Measurements from ENCODE around the gene MAGEA9. TPM values are rescaled to one million over a fixed set of nuclear protein-coding genes. Genes with fewer than 3 reads are reported as not detected.
"Not testable (repeated sequence)": the region's sequence is repeated elsewhere in the genome, so short reads cannot be mapped to it uniquely, and the experiment has no call there.

The MAGEA9 gene, protein sequence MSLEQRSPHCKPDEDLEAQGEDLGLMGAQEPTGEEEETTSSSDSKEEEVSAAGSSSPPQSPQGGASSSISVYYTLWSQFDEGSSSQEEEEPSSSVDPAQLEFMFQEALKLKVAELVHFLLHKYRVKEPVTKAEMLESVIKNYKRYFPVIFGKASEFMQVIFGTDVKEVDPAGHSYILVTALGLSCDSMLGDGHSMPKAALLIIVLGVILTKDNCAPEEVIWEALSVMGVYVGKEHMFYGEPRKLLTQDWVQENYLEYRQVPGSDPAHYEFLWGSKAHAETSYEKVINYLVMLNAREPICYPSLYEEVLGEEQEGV
- total RNA-seq = not detected

DNA sequence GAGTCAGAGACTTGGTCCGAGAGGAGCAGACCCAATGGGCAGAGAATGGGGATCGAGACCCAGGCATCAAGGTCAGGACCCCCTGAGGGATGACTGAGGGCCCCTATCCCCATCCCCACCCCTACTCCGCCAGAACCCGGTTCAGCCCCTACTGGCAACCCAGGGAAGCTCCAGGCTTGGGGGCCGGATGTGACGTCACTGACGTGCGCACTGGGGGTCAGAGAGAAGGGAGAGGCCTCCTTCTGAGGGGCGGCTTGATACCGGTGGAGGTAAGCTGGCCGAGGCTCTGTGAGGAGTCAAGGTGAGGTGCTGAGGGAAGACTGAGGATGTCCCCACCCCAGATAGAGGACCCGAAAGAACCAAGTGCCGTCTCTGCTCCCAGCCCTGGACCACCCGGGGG lies at the start of gene MAGEA9:
Gene MAGEA9 (plus strand): TSS at position 204 of the 400 bp plus-strand sequence. CDS start 4,281 bp downstream, outside the sequence.
- H3K9me3 Mint-ChIP-seq; H3K36me3 Mint-ChIP-seq (ENCODE audit: low read depth); H3K4me3 Mint-ChIP-seq; H3K4me1 Mint-ChIP-seq; ATAC-seq (replicated peaks); H3K27me3 Mint-ChIP-seq; H3K27ac Mint-ChIP-seq: not testable (repeated sequence)

DNA sequence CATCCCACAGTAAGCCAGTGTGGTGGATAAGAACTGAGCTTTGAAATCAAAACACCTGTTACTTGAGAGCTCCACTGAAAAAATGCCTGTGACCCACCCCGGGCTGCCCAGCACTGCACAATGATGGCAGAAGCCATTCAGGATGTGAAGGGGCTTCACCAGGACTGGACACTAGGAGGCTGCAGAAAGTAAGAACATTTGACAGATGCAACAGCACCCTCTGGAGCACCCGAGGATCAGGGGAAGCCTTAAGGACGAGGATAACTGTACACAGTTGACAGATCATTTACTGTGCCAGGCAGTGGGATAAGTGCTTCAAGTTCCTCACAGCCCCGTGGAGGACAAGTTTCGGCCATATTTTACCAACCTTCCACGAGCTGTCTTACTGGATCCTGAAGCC lies 39.5 kb upstream of the MAGEA9 start:
- H3K9me3 Mint-ChIP-seq; H3K4me1 Mint-ChIP-seq; ATAC-seq (replicated peaks); H3K27ac Mint-ChIP-seq; H3K36me3 Mint-ChIP-seq (ENCODE audit: low read depth); H3K27me3 Mint-ChIP-seq; H3K4me3 Mint-ChIP-seq: not testable (repeated sequence)

DNA sequence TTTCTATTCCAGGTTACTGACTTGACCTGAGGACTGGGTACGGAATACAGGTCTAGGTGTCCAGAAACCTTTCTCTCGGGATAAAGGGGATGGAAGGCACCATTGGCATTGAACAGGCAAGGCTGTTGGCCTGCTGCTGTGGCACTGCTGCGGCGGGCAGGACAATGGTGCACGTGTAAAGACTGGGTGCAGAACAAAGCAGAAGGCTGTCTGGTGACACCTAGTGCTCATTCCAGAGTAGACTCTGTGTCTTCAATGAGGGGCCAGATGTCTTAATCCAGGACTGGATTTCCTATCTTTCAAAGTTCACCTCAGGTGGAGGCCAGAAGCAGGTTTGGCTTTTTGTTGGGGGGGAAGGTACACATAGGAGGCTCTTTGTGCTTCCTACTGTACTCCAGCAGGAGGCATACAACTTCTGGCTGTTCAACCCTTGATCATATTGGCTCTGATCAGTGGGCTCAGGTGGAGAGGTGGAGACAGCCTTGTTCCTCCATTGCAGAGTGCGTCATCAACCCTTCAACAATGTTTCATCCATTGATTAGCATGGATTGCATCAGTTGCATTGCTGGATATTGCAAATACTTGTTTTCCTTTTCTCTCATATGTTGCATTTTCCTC lies 35.2 kb upstream of the MAGEA9 start:
- not testable (repeated sequence) for H3K4me1 Mint-ChIP-seq; ATAC-seq (replicated peaks); H3K36me3 Mint-ChIP-seq (ENCODE audit: low read depth); H3K27ac Mint-ChIP-seq; H3K4me3 Mint-ChIP-seq; H3K27me3 Mint-ChIP-seq; H3K9me3 Mint-ChIP-seq

DNA sequence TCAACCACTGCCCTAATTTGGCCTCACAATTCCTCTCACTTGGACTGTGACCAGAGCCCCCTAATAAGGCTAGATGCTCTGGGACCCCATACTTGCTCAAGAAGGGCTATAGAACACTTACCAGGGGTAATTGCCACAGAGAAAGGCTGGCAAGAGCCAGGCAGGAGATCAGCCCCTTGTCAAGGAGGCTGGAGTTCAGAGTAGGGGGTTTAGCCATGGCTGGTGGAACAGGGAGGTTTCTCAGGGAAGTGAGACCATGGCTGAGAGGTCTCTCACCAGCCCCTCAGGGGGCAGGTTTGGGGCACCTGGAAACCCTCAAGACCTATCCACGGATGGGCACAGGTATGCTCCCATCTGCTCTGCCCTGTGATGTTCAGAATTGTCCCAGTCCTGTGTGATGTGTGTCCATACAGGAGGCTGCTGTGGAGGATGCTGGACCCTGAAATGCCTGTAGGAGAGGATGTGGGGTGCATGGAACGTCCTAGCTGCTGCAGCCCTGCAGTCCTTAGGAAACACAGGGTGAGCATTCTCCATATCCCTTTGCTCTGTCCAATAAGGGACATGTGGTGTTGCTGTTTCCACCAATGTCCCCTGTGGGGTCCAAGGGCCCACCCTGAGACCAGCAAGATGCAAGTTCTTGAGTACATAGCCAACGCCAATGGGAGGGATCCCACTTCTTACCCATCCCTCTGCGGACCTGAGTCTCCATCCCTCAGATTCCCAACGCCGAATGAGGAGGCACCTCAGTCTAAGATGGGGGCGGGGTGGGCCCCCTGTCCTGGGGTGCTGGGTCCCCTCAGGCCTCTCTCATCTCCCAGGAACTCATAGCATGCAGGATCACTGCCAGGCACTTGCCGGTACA lies 24.3 kb upstream of the MAGEA9 start:
- no peaks in the 10 kb centered on the region for H3K27me3 Mint-ChIP-seq
- H3K4me1 Mint-ChIP-seq = no peaks in the 10 kb centered on the region
- no peaks in the 10 kb centered on the region for H3K9me3 Mint-ChIP-seq
- no peak overlapping the region for H3K27ac Mint-ChIP-seq
- no peak for ATAC-seq (replicated peaks)
- no peaks in the 10 kb centered on the region for H3K36me3 Mint-ChIP-seq (ENCODE audit: low read depth)
- no peak overlapping the region for H3K4me3 Mint-ChIP-seq

DNA sequence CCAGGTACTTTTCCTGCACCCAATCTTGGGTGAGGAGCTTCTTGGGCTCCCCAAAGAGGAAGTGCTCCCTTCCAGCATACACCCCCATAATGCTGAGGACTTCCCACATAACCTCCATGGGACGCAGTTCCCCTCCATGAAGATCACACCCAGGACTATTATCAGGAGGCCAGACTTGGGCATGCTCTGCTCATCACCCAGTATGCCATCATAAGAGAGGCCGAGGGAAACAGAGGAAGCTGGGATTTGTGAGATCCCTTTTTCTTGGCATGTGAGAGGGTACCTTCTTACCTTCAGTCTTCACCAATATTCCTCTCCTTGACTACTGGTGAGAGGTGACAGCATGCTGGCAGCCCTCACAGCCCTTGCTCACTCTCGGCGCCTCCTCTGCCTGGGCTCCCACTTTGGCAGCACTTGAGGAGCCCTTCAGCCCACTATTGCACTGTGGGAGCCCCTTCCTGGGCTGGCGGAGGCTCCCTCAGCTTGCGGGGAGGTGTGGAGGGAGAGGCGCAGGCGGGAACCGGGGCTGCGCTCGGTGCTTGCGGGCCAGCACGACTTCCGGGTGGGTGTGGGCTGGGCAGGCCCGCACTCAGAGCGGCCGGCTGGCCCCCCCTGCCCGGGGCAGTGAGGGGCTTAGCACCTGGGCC lies 23.5 kb upstream of the MAGEA9 start:
- H3K4me1 Mint-ChIP-seq = no peaks in the 10 kb centered on the region
- no peak overlapping the region for H3K27ac Mint-ChIP-seq
- no peaks in the 10 kb centered on the region for H3K36me3 Mint-ChIP-seq (ENCODE audit: low read depth)

DNA sequence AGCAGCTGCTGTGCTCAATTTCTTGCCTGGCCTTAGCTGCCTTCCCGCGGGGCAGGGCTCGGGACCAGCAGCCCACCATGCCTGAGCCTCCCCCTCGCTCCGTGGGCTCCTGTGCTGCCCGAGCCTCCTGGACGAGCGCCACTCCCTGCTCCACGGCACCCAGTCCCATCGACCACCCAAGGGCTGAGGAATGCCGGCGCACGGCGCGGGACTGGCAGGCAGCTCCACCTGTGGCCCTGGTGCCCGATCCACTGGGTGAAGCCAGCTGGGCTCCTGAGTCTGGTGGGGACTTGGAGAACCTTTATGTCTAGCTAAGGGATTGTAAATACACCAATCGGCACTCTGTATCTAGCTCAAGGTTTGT lies 23.0 kb upstream of the MAGEA9 start:
- H3K4me1 Mint-ChIP-seq; H3K27ac Mint-ChIP-seq; H3K4me3 Mint-ChIP-seq; H3K9me3 Mint-ChIP-seq; H3K27me3 Mint-ChIP-seq; H3K36me3 Mint-ChIP-seq (ENCODE audit: low read depth); ATAC-seq (replicated peaks): not testable (repeated sequence)

More for the DNA sequence above, 23.5 kb upstream of the MAGEA9 start:
- Mint-ChIP-seq H3K9me3 (no peaks in the 10 kb centered on the region), H3K27me3 (no peaks in the 10 kb centered on the region), H3K4me3 (no peak overlapping the region)
- no peak for ATAC-seq (replicated peaks)

DNA sequence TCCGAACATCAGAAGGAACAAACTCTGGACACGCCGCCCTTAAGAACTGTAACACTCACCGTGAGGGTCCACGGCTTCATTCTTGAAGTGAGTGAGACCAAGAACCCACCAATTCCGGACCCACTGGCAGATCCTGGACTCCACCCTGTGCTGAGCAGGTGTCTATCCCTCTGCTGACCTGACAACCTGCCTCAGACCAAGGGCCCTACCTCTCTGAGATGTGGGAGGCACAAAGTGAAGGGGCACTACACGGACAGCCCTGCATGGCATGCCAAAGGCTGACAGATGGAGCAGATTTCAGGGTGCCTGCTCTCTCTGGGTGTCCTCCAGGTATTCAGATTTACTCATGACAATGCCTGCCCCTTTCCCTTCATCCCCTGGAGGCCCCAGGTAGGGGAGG lies 21.9 kb upstream of the MAGEA9 start:
- Mint-ChIP-seq H3K4me1 (no peaks in the 10 kb centered on the region), H3K27me3 (no peaks in the 10 kb centered on the region), H3K36me3 (ENCODE audit: low read depth) (no peaks in the 10 kb centered on the region), H3K27ac (no peak overlapping the region), H3K4me3 (no peak overlapping the region), H3K9me3 (no peaks in the 10 kb centered on the region)
- no peak for ATAC-seq (replicated peaks)

DNA sequence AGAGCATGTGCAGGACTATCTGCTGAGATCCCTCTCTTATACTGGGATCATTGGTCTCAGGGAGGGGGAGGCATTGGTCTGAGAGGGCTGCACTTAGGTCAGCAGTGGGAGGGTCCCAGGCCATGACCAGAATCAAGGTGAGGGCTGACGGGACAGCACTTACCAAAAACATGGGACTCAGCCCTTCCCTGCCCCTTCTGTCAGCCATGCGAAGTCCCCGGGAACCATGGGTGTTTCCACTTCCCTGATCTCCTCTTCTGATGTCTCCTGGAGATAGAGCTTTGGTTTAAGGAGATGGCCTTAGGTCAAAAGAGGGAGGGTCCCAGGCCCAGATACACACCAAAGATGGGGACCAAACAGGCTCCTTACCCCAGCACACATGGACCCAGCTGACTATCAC lies 20.8 kb upstream of the MAGEA9 start:
- Mint-ChIP-seq H3K9me3 (no peaks in the 10 kb centered on the region), H3K27ac (no peak overlapping the region), H3K4me3 (no peak overlapping the region), H3K36me3 (ENCODE audit: low read depth) (no peaks in the 10 kb centered on the region), H3K4me1 (no peaks in the 10 kb centered on the region), H3K27me3 (no peaks in the 10 kb centered on the region)
- ATAC-seq (replicated peaks) = no peak

DNA sequence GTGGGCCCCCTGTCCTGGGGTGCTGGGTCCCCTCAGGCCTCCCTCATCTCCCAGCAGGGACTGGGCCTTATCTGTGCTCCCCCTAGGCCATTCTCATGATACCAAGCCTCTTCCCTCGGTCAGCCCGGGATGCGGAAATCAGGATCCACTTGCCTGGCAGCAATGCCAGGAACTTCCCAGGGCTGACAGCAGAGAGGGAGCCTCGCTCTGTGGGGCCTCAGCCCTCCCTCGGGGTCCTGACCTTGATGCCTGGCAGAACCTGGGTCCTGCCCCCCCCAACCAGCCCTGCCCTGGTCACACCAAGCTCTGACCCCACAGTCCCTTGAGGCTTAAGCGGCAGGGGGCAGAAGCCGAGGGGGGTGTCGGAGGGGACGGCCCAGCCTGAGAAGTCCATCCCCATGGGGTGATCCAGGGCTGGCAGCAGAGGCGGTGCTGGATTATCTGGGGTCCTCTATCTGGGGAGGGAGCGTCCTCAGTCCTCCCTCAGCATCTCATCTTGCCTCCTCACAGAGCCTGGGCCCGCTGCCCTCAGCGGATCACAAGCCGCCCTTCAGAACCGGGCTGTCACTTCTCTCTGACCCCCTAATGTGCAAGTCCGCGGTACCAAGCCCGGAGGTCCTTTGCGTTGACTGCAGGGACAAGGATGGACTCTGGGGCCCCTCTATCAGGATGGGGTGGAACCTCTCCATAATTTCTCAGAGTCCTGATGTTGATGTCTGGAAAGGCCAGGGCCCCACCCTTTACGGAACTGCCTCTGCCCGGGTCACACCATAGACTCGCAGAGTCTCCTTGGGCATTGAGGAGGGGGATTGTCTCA lies 19.7 kb upstream of the MAGEA9 start:
- not testable (repeated sequence) for H3K4me1 Mint-ChIP-seq; H3K27ac Mint-ChIP-seq; ATAC-seq (replicated peaks); H3K27me3 Mint-ChIP-seq; H3K36me3 Mint-ChIP-seq (ENCODE audit: low read depth); H3K4me3 Mint-ChIP-seq; H3K9me3 Mint-ChIP-seq

DNA sequence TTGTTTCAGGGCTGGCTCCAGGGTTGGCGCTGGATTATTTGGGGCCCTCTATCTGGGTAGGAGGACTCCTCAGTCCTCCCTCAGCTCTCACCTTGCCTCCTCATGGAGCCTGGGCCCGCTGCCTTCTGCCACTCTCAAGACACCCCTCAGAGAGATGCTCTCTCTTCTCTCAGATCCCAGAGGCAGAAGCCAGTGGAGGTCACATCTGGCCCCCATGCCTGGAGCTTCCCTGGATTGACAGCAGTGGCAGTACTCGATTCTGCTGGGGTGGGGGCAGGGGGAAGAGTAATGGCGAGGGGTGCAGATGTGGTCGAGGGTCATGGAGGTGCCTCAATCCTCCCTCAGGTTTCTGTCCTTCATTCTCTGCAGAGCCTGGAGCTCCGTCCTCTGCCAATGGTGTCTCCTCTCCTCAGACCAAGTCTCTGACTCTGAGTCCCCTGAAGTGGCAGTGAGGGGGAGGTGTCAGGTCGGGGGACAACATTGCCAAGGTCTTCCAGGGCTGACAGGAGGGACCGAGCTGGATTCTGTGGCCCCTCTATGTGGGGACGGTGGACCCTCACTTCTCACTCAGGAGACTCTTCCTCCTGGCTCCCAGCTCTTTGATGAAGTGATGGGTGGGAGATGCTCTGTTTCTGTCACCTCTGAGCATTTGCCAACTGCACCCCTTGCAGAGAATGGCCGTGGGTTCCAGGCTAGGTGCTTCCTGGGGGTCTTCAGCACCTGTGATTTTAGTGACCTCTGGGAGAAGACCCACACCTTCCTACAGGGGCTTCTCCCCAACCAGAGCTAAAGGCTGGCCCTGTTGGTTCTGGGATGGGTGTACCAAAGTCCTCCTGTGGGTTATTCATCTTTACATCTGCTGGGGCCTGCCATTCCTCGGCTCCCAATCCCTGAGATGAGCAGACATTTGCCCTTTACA lies 18.8 kb upstream of the MAGEA9 start:
- ATAC-seq (replicated peaks) = no peak
- H3K27ac Mint-ChIP-seq = no peak overlapping the region
- no peaks in the 10 kb centered on the region for H3K4me1 Mint-ChIP-seq
- no peaks in the 10 kb centered on the region for H3K9me3 Mint-ChIP-seq
- H3K27me3 Mint-ChIP-seq = no peaks in the 10 kb centered on the region
- no peak overlapping the region for H3K4me3 Mint-ChIP-seq
- no peaks in the 10 kb centered on the region for H3K36me3 Mint-ChIP-seq (ENCODE audit: low read depth)

DNA sequence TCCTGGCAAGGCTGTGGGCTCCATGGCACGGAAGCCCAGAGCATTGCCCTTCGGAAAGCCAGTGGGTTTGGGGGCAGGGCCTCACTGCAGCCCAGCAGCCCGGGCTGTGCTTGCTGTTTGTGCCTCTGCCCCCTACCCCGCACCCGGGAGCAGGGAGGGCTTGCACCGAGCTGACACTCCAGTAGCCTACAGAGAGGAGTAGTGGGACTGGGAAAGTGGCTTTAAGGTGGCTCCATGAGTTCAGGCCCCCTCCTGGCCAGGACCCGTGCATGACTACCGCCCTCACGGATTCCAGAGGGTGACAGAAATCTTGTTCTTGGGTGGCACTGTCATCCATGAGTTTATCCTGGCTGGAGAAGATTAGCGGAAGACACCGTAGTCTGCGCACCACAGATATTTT lies 11.4 kb upstream of the MAGEA9 start:
- ATAC-seq (replicated peaks); H3K4me3 Mint-ChIP-seq; H3K27ac Mint-ChIP-seq; H3K9me3 Mint-ChIP-seq; H3K36me3 Mint-ChIP-seq (ENCODE audit: low read depth); H3K27me3 Mint-ChIP-seq; H3K4me1 Mint-ChIP-seq: not testable (repeated sequence)

DNA sequence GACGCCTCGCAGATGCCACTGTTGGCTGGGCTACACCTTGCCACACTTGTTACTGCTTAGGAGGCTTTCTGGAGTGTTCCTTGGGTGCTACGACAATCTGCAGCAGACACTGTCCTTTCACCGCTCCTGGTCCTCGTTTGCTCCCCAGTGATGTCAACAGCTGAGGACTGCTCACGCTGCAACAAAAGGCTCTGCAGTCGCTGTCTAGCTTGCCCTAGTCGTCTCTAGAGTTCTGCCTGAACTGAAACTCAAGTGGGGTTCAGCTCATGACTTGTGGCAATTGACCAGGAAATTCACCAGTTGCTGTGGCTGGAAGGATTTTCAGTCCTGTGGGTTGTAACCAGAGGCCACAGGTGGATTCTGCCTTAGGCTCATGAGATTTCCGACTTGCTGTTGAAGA lies 8.7 kb upstream of the MAGEA9 start:
- ATAC-seq (replicated peaks); H3K27me3 Mint-ChIP-seq; H3K27ac Mint-ChIP-seq: not testable (repeated sequence)

DNA sequence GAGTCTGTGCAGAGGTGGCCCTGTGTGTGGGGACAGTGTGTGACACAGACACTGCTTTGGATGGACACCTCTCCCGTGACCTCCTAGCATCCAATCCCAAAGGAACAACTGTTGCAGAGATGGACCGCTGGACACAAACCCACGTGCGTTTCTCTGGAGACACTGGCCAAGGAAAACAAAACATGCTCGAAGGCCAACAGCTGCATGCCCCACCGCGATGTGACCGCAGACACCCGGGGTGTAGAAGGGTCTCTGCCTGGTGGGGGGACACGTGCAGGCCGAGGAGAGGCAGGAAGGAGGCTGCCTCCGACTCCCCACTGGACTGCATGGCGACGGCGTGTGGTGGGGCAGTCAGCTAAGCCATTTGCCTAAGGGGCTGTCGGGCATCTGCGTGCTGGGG lies 8.0 kb upstream of the MAGEA9 start, which contains the start of gene HSFX1:
Gene HSFX1 (plus strand): TSS at position 301 of the 400 bp plus-strand sequence. CDS start 614 bp downstream, outside the sequence.
- H3K36me3 Mint-ChIP-seq (ENCODE audit: low read depth); ATAC-seq (replicated peaks); H3K27ac Mint-ChIP-seq; H3K9me3 Mint-ChIP-seq; H3K4me3 Mint-ChIP-seq; H3K4me1 Mint-ChIP-seq; H3K27me3 Mint-ChIP-seq: not testable (repeated sequence)

More for the DNA sequence above, 8.7 kb upstream of the MAGEA9 start:
- not testable (repeated sequence) for H3K4me3 Mint-ChIP-seq; H3K36me3 Mint-ChIP-seq (ENCODE audit: low read depth); H3K4me1 Mint-ChIP-seq; H3K9me3 Mint-ChIP-seq

Data from activated T-helper 17 cell treated with anti-CD3 and anti-CD28 coated beads, Interleukin-2, amount 50 U/mL, for 72 hours (primary cell).